Activated naive CD8-positive, alpha-beta T cell treated with anti-CD3 and anti-CD28 coated beads, Interleukin-2, amount 50 U/mL, for 24 hours (primary cell): ENCODE results near the gene CDHR5.
"Not testable (repeated sequence)": the region's sequence is repeated elsewhere in the genome, so short reads cannot be mapped to it uniquely, and the experiment has no call there.

Experiments
- ATAC-seq: fragments of 150-1000 bp; cut with Tn5 transposase; one replicate; pipeline ENCODE4 v1.10.0; 2021
- DNase-seq: peaks from one replicate; pipeline ENCODE4 v3.0.0; 2021
- H3K27ac Mint-ChIP-seq: one replicate; pipeline ENCODE4 v1.8.0; 2021; ENCODE audit warnings: mild to moderate bottlenecking, mixed read lengths
- H3K27me3 Mint-ChIP-seq: one replicate; pipeline ENCODE4 v1.8.0; 2021; ENCODE audit warnings: mixed read lengths
- H3K36me3 Mint-ChIP-seq: one replicate; pipeline ENCODE4 v1.8.0; 2021; ENCODE audit warnings: low read depth, mixed read lengths
- H3K4me1 Mint-ChIP-seq: one replicate; pipeline ENCODE4 v1.8.0; 2021; ENCODE audit warnings: mixed read lengths
- H3K4me3 Mint-ChIP-seq: one replicate; pipeline ENCODE4 v1.8.0; 2021; ENCODE audit warnings: mild to moderate bottlenecking, moderate library complexity, mixed read lengths
- H3K9me3 Mint-ChIP-seq: one replicate; pipeline ENCODE4 v1.8.0; 2021; ENCODE audit warnings: mixed read lengths

Gene CDHR5

DNA sequence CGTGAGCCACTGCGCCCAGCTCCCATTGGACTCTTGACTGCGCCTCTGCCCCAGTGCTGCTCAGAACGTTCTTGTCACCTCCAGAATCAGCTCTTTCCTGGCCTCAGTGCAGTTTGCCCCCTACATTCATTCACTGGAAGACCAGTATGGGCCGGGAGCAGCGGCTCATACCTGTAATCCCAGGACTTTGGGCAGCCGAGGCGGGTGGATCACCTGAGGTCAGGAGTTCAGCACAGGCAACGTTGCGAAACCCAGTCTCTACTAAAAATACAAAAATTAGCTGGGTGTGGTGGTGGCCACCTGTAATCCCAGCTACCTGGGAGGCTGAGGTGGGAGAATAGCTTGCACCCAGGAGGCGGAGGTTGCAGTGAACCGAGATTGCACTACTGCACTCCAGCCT lies 29.7 kb upstream of the CDHR5 start:
- H3K27me3 Mint-ChIP-seq, ATAC-seq, H3K36me3 Mint-ChIP-seq, H3K4me3 Mint-ChIP-seq, H3K9me3 Mint-ChIP-seq, DNase-seq, H3K4me1 Mint-ChIP-seq, H3K27ac Mint-ChIP-seq: not testable (repeated sequence)

DNA sequence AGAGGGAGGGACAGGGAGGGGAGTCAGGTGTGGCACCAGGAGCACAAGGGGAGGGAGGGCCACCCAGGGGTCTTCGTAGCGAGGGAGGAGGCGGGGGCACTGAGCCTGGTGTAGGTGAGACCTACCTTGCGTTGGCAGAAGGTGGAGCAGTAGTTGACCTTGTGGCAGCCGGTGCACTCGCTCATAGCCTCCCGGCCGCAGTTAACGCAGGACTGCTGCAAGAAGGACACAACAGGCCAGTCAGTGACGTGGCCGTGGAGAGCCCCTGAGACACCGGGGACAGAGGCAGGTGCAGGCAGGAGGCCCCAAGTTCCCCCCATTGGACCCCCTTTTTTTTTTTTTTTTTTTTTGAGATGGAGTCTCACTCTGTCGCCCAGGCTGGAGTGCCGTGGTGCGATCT lies 29.1 kb upstream of the CDHR5 start:
- peaks cover 10% of the 10 kb centered on the region for H3K36me3 Mint-ChIP-seq
- no peaks in the 10 kb centered on the region for H3K27me3 Mint-ChIP-seq
- H3K4me3 Mint-ChIP-seq, result no peak overlapping the region
- H3K4me1 Mint-ChIP-seq, result no peaks in the 10 kb centered on the region
- no peak overlapping the region for H3K27ac Mint-ChIP-seq
- DNase-seq (no peak), ATAC-seq (no peak)
- H3K9me3 Mint-ChIP-seq, result no peaks in the 10 kb centered on the region

DNA sequence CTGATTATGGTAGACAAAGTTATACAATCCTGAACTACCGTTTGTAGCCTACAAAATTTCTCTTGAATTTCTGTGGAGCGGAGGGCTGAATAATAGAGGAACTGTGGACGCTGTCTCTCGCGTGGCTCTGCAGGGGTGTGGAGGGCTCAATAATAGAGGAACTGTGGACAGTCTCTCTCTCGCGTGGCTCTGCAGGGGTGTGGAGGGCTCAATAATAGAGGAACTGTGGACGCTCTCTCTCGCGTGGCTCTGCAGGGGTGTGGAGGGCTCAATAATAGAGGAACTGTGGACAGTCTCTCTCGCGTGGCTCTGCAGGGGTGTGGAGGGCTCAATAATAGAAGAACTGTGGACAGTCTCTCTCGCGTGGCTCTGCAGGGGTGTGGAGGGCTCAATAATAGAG lies 28.4 kb upstream of the CDHR5 start:
- not testable (repeated sequence) for H3K4me3 Mint-ChIP-seq, H3K36me3 Mint-ChIP-seq, DNase-seq, H3K4me1 Mint-ChIP-seq, H3K27ac Mint-ChIP-seq, H3K27me3 Mint-ChIP-seq, ATAC-seq, H3K9me3 Mint-ChIP-seq

DNA sequence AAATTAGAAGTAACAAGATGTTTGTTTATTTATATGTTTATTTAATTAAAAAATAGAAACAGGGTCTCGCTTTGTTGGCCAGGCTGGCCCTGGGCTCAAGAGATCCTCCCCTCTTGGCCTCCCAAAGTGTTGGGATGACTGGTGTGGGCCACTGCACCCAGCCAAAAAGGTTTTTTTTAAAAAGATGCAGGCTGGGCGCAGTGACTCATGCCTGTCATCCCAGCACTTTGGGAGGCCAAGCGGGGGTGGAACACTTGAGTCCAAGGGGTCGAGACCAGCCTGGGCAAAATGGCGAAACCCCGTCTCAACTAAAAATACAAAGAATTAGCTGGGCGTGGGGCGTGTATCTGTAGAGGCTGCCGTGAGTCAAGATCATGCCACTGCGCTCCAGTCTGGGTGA lies 25.7 kb upstream of the CDHR5 start:
- H3K27me3 Mint-ChIP-seq, result no peaks in the 10 kb centered on the region
- peaks cover 14% of the 10 kb centered on the region for H3K36me3 Mint-ChIP-seq
- H3K4me3 Mint-ChIP-seq, result no peak overlapping the region
- ATAC-seq, result no peak
- no peaks in the 10 kb centered on the region for H3K9me3 Mint-ChIP-seq
- H3K4me1 Mint-ChIP-seq, result peaks cover 4% of the 10 kb centered on the region
- no peak for DNase-seq
- no peak overlapping the region for H3K27ac Mint-ChIP-seq

DNA sequence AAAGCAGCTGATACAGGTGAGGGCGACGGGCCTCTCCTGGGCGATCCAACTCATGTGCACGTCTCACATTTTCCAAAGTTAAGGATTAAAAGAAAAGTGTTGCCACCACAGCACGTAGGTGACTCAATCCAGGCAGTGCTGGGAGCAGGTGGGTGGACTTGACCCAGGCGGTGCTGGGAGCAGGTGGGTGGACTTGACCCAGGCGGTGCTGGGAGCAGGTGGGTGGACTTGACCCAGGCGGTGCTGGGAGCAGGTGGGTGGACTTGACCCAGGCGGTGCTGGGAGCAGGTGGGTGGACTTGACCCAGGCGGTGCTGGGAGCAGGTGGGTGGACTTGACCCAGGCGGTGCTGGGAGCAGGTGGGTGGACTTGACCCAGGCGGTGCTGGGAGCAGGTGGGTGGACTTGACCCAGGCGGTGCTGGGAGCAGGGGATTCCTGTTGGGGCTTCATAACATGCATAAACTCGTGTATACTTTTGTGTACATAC lies 23.0 kb upstream of the CDHR5 start:
- not testable (repeated sequence) for ATAC-seq, H3K4me3 Mint-ChIP-seq, H3K27me3 Mint-ChIP-seq, H3K9me3 Mint-ChIP-seq, H3K27ac Mint-ChIP-seq, DNase-seq, H3K4me1 Mint-ChIP-seq
- H3K36me3 Mint-ChIP-seq, result peaks cover 14% of the 10 kb centered on the region

DNA sequence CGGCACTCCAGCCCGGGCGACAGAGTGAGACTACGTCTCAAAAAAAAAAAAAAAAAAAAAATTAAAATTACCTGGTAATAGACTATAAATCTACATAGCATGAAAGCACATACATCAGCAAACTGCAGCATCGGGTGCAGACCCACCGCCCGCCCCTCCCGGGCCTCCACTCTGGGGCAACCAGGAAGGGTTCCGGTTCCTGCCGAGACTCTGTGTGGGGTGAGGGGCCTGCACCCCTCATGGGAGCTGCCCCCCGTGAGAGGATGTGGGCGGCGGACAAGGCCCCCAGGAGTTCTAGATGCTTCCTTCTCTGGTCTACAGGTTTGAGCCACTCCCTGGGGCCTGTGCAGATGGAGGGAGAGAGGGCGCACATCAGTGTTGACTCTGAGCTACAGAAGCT lies 21.5 kb upstream of the CDHR5 start:
- H3K27me3 Mint-ChIP-seq, result no peaks in the 10 kb centered on the region
- ATAC-seq (no peak), DNase-seq (no peak)
- no peak overlapping the region for H3K4me3 Mint-ChIP-seq
- peaks cover 10% of the 10 kb centered on the region for H3K36me3 Mint-ChIP-seq
- peaks cover 4% of the 10 kb centered on the region for H3K4me1 Mint-ChIP-seq
- H3K27ac Mint-ChIP-seq, result no peak overlapping the region
- H3K9me3 Mint-ChIP-seq, result no peaks in the 10 kb centered on the region

DNA sequence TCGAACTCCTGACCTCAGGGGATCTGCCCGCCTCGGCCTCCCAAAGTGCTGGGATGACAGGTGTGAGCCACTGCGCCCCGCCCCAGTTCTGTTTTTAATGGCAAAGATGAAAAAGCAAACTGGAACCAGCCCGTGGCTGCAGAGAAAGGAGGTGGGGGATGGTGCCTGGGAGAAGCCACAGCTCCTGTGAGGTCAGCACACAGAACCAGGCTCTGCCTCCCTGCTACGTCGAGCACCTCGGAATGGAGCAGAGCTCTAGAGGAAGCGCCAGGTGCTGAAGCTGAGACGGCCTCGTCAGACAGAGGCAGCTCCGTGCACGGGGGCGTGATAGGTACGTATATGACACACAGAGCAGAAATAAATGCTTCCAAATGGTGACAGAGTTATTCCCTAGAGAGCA lies 20.8 kb upstream of the CDHR5 start:
- Mint-ChIP-seq H3K4me1 (peaks cover 4% of the 10 kb centered on the region), H3K36me3 (peaks cover 10% of the 10 kb centered on the region), H3K9me3 (no peaks in the 10 kb centered on the region), H3K4me3 (no peak overlapping the region), H3K27ac (no peak overlapping the region), H3K27me3 (no peaks in the 10 kb centered on the region)
- ATAC-seq (no peak), DNase-seq (no peak)

DNA sequence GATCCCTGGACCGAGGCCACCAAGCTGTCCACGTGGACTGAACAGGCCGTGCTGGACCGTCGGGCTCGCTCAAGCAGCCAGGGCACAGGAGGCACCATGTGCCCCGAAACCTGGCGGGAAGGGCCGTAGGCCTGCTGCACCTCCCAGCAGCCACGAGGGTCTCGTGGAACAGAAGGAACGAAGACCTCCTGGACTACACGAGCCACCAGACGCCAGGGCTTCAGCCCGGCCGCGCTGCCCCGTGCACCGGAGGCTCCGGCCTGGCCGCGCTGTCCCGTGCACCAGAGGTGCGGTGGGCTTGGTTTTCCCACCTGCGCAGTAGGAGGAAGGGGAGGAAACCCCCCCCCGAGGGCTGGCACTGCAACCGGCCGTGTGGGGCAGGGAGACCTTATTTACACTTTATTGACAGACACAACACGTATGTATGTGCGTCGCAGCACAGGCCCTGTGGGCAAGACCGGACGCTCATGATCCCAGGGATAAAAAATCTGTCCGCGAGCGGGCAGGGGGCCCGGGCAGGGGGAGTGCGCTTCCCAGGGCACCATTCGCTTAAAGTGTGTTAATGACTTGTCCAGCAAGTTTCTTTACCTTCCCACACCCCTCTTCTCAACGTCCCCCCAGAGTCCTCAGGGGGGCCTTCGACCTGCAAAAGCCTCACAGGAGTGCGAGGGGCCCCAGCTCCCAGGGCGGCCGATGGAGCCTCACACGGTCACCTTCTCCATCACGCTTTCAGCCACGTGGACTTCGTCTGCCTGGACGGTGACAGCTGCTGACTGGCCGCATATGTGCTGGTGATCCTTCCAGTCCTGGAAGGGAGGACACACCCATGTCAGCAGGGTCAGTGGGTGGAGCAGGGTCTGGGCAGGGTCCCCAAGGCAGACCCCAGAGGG lies 19.3 kb upstream of the CDHR5 start:
- Mint-ChIP-seq H3K4me3 (no peak overlapping the region), H3K36me3 (peaks cover 8% of the 10 kb centered on the region), H3K27me3 (peaks cover 3% of the 10 kb centered on the region), H3K4me1 (peaks cover 6% of the 10 kb centered on the region), H3K27ac (no peak overlapping the region), H3K9me3 (no peaks in the 10 kb centered on the region)
- DNase-seq, result no peak
- no peak for ATAC-seq

DNA sequence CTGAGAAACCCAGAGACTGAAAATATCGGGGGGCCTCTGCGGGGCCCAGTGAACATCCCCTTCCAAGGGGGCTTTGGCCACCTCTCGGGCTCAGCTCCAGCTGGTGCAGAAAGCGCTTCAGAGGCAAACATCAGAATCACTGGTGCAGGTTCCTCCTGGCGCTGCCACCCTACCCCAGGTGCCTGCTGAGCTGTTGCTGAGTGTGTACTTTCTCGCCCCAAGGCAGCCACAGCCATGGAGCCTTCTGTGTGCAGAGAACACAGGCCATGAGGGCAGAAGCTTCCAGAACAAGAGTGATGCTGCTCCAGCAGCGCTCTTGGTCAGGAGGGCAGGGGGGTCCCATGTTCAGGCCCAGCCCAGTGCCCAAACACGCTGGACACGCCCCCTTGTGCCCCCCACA lies 18.6 kb upstream of the CDHR5 start:
- DNase-seq (no peak), ATAC-seq (no peak)
- Mint-ChIP-seq H3K4me3 (no peak overlapping the region), H3K9me3 (no peaks in the 10 kb centered on the region), H3K27me3 (peaks cover 10% of the 10 kb centered on the region), H3K4me1 (peaks cover 13% of the 10 kb centered on the region), H3K36me3 (peaks cover 9% of the 10 kb centered on the region), H3K27ac (no peak overlapping the region)

DNA sequence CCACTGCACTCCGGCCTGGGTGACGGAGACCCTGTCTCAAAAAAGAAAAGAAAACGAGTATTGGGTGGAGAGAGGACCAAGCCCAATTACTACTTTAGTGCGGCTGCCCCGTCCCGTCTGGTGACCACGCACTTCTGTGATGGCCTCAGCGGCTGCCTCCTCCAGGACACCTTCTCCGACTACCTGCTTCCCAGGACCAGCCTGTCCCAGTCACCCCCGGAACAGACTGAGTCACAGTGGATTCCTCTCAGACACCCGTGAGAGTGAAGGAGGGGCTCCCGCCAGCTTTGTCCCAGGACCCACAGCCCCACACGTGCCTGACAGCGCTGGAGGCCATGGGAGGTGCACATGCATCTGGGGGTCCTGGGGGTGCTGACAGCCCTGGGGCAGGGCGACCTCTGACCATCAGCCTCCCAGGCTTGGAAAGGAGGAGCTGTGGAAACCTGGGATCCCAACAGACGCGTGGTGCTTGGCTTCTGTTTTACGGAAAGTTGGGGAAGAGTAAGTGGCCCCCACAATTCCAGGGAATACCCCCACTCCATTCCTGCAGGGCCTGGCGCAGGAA lies 17.1 kb upstream of the CDHR5 start:
- H3K9me3 Mint-ChIP-seq, result no peaks in the 10 kb centered on the region
- DNase-seq (no peak), ATAC-seq (no peak)
- peaks cover 5% of the 10 kb centered on the region for H3K36me3 Mint-ChIP-seq
- H3K4me1 Mint-ChIP-seq, result peaks cover 16% of the 10 kb centered on the region
- H3K27me3 Mint-ChIP-seq, result peaks cover 17% of the 10 kb centered on the region
- H3K27ac Mint-ChIP-seq, result no peak overlapping the region
- H3K4me3 Mint-ChIP-seq, result no peak overlapping the region

DNA sequence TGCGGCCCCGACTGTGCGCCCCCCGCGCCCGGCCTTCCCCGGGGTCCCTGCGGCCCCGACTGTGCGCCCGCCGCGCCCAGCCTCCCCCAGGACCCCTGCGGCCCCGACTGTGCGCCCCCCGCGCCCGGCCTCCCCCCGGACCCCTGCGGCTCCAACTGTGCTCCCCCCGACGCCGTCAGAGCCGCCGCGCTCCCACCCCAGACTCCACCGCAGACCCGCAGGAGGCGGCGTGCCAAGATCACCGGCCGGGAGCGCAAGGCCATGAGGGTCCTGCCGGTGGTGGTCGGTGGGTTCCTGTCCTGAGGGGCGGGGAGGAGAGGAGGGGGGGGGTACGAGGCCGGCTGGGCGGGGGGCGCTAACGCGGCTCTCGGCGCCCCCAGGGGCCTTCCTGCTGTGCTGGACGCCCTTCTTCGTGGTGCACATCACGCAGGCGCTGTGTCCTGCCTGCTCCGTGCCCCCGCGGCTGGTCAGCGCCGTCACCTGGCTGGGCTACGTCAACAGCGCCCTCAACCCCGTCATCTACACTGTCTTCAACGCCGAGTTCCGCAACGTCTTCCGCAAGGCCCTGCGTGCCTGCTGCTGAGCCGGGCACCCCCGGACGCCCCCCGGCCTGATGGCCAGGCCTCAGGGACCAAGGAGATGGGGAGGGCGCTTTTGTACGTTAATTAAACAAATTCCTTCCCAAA lies 15.4 kb upstream of the CDHR5 start:
- Mint-ChIP-seq H3K4me3 (no peak overlapping the region), H3K4me1 (peaks cover 17% of the 10 kb centered on the region), H3K9me3 (no peaks in the 10 kb centered on the region), H3K27ac (no peak overlapping the region), H3K27me3 (peaks cover 26% of the 10 kb centered on the region), H3K36me3 (peaks cover 4% of the 10 kb centered on the region)
- no peak for DNase-seq
- ATAC-seq, result no peak

DNA sequence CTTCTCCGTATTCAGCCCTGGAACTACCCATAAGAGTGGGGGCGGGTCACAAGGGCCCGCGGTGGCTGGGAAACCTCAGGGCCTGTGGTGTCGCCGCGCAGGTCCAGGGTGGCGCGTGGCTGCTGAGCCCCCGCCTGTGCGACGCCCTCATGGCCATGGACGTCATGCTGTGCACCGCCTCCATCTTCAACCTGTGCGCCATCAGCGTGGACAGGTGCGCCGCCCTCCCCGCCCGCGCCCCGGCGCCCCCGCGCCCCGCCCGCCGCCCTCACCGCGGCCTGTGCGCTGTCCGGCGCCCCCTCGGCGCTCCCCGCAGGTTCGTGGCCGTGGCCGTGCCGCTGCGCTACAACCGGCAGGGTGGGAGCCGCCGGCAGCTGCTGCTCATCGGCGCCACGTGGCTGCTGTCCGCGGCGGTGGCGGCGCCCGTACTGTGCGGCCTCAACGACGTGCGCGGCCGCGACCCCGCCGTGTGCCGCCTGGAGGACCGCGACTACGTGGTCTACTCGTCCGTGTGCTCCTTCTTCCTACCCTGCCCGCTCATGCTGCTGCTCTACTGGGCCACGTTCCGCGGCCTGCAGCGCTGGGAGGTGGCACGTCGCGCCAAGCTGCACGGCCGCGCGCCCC lies 14.7 kb upstream of the CDHR5 start:
- no peaks in the 10 kb centered on the region for H3K9me3 Mint-ChIP-seq
- no peak overlapping the region for H3K4me3 Mint-ChIP-seq
- DNase-seq (no peak), ATAC-seq (no peak)
- H3K27me3 Mint-ChIP-seq, result peaks cover 26% of the 10 kb centered on the region
- peaks cover 17% of the 10 kb centered on the region for H3K4me1 Mint-ChIP-seq
- H3K36me3 Mint-ChIP-seq, result peaks cover 4% of the 10 kb centered on the region
- no peak overlapping the region for H3K27ac Mint-ChIP-seq

DNA sequence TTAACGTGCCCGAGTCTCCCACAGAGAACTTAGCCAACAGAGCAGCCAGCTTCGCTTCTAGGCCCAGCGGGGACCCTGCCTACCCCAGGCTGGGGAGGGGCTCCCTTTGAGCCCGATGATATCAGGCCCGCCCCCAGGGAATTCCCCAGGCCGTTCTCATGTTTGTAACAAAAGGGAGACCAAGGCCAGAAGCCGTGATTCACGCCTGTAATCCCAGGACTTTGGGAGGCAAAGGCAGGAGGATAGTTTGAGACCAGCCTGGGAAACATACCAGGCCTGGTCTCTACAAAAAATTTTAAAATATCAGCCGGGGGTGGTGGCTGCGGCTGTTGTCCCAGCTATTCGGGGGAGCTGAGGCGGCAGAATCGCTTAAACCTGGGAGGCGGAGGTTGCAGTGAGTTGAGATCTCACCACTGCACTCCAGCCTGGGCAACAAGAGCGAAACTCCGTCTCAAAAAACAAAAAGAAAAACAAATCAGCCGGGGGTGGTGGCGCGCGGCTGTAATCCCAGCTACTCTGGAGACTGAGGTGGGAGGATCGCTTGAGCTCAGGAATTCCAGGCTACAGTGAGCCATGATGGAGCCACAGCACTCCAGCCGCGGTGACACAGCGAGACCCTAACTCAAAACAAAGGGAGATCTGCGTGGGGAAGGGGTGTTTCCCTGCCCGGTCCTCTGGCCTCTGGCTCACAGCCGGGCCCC lies 14.0 kb upstream of the CDHR5 start:
- ATAC-seq (no peak), DNase-seq (no peak)
- Mint-ChIP-seq H3K9me3 (no peaks in the 10 kb centered on the region), H3K27me3 (peaks cover 26% of the 10 kb centered on the region), H3K36me3 (peaks cover 4% of the 10 kb centered on the region), H3K4me1 (peaks cover 17% of the 10 kb centered on the region), H3K27ac (no peak overlapping the region), H3K4me3 (no peak overlapping the region)
